Activated CD4-positive, alpha-beta T cell treated with anti-CD3 and anti-CD28 coated beads for 36 hours (primary cell): ENCODE data around the gene PSTPIP2. TPM values are rescaled to one million over a fixed set of nuclear protein-coding genes. Genes with fewer than 3 reads are reported as not detected.

Source experiments
- ATAC-seq: fragments of 200-7000 bp; cut with Tn5 transposase; one replicate; pipeline ENCODE4 v1.10.0; 2021; ENCODE audit warnings: mild to moderate bottlenecking, moderate library complexity
- CTCF ChIA-PET: fragments of 350-600 bp; sonication (Branson Sonifier 250); formaldehyde crosslinking; loops from one replicate; lab custom pipeline; 2021; ENCODE audit warnings: antibody characterized with exemption; lab: Charles Lee
- POLR2A ChIA-PET: fragments of 350-600 bp; sonication (Branson Sonifier 250); formaldehyde crosslinking; loops from one replicate; lab custom pipeline; 2021; ENCODE audit warnings: antibody characterized with exemption, inconsistent platforms; lab: Charles Lee
- DNase-seq: peaks from one replicate; pipeline ENCODE4 v3.0.0-alpha.2; 2020
- H3K27ac Mint-ChIP-seq: one replicate; pipeline ENCODE4 v1.8.0; 2021; ENCODE audit warnings: mixed read lengths
- H3K27me3 Mint-ChIP-seq: one replicate; pipeline ENCODE4 v1.8.0; 2021; ENCODE audit warnings: mixed read lengths
- H3K36me3 Mint-ChIP-seq: one replicate; pipeline ENCODE4 v1.8.0; 2021; ENCODE audit warnings: low read depth, mixed read lengths
- H3K4me1 Mint-ChIP-seq: one replicate; pipeline ENCODE4 v1.8.0; 2021; ENCODE audit warnings: mixed read lengths
- H3K4me3 Mint-ChIP-seq: one replicate; pipeline ENCODE4 v1.8.0; 2021; ENCODE audit warnings: mild to moderate bottlenecking, moderate library complexity, mixed read lengths
- H3K9me3 Mint-ChIP-seq: one replicate; pipeline ENCODE4 v1.8.0; 2021; ENCODE audit warnings: low read depth, mixed read lengths
- intact Hi-C, 2 experiments: fragments of 100-400 bp; cut with DNase I in 1 of 2; cut with micrococcal nuclease in 1 of 2; formaldehyde crosslinking; loops; one replicate each; pipeline versions ENCODE4 v1.14.2 to v1.15.1; 2022 to 2024; cut with DNase I, micrococcal nuclease
- total RNA-seq, 2 experiments: library from RNA; stranded (reverse); gene quantifications; one replicate each; pipeline ENCODE4 v1.2.3, GENCODE V29; 2021

PSTPIP2 gene
- 10 to 100 TPM; 11.5 to 15.3 TPM for total RNA-seq

GRCh38 chr18:46071653-46072375 is at the start of gene PSTPIP2:
TSS of gene PSTPIP2 (minus strand) at chr18:46072260. CDS start at chr18:46072188, 72 bp downstream.
- ChIA-PET POLR2A (interaction anchor here (0.6 to 1.4 kb wide), 3 partner anchors 11 to 24 kb away, joined by 3 to 4 read pairs (median 3); no protein-coding TSS in a partner anchor), CTCF (interaction anchor here (0.7 to 4.3 kb wide), 7 partner anchors 11 to 408 kb away, joined by 3 to 42 read pairs (median 4); no protein-coding TSS in a partner anchor)
- intact Hi-C loops = loop anchor here (2.0 to 10.0 kb wide), 7 partner anchors 45 to 797 kb away; no protein-coding TSS in a partner anchor
- ATAC-seq (peak; percentile 77), DNase-seq (peak; percentile 82)
- peaks cover 2% of the 10 kb centered on the region for H3K9me3 Mint-ChIP-seq
- H3K27me3 Mint-ChIP-seq = no peaks in the 10 kb centered on the region
- peaks cover 38% of the 10 kb centered on the region for H3K4me1 Mint-ChIP-seq
- H3K36me3 Mint-ChIP-seq = peaks cover 2% of the 10 kb centered on the region
- H3K27ac Mint-ChIP-seq = peak within 1 kb of the TSS; percentile 69
- peak within 1 kb of the TSS; percentile 70 for H3K4me3 Mint-ChIP-seq

- H3K4me1 Mint-ChIP-seq = peaks cover 9% of the 10 kb centered on the region
- no peaks in the 10 kb centered on the region for H3K9me3 Mint-ChIP-seq
- H3K36me3 Mint-ChIP-seq = peaks cover 47% of the 10 kb centered on the region
- ChIA-PET POLR2A (interaction anchor here (0.7 kb wide), 1 partner anchor 17 kb away, joined by 4 read pairs; no protein-coding TSS in a partner anchor), CTCF (interaction anchor here (1.0 to 1.6 kb wide), 3 partner anchors 34 to 545 kb away, joined by 3 to 4 read pairs (median 3); a partner anchor contains a TSS)
- intact Hi-C loops = no loop called here
- no peak for DNase-seq
- no peak overlapping the region for H3K4me3 Mint-ChIP-seq
- no peaks in the 10 kb centered on the region for H3K27me3 Mint-ChIP-seq
- no peak for ATAC-seq
- no peak overlapping the region for H3K27ac Mint-ChIP-seq
Measured at GRCh38 chr18:46113751-46114150, 41.7 kb upstream of the PSTPIP2 start.

GRCh38 chr18:46110406-46110805 is 38.3 kb upstream of the PSTPIP2 start:
- Mint-ChIP-seq H3K4me3 (no peak overlapping the region), H3K9me3 (no peaks in the 10 kb centered on the region), H3K27me3 (no peaks in the 10 kb centered on the region), H3K4me1 (peaks cover 25% of the 10 kb centered on the region), H3K27ac (no peak overlapping the region), H3K36me3 (peaks cover 46% of the 10 kb centered on the region)
- ATAC-seq (no peak), DNase-seq (no peak)
- POLR2A ChIA-PET = no interaction called here
- CTCF ChIA-PET = no interaction called here
- intact Hi-C loops = no loop called here

- ChIA-PET POLR2A (no interaction called here), CTCF (no interaction called here)
- no peak overlapping the region for H3K4me3 Mint-ChIP-seq
- ATAC-seq = no peak
- no peak overlapping the region for H3K27ac Mint-ChIP-seq
- H3K4me1 Mint-ChIP-seq = peaks cover 27% of the 10 kb centered on the region
- H3K36me3 Mint-ChIP-seq = peaks cover 41% of the 10 kb centered on the region
- intact Hi-C loops = loop anchor here in 1 of 2 experiments (10.0 kb wide), 1 partner anchor 1825 kb away; the partner anchor contains the start of gene SMAD2
- no peaks in the 10 kb centered on the region for H3K27me3 Mint-ChIP-seq
- no peaks in the 10 kb centered on the region for H3K9me3 Mint-ChIP-seq
- no peak for DNase-seq
Measured at GRCh38 chr18:46109386-46109785, 37.3 kb upstream of the PSTPIP2 start.

GRCh38 chr18:46104128-46104911 is 32.3 kb upstream of the PSTPIP2 start, which contains the start of gene HAUS1:
TSS of gene HAUS1 (plus strand) at chr18:46104385. CDS start at chr18:46104412, 27 bp downstream.
- DNase-seq (peak; percentile 90), ATAC-seq (peak; percentile 96)
- Mint-ChIP-seq H3K27ac (peak within 1 kb of the TSS; percentile 95), H3K4me1 (peaks cover 32% of the 10 kb centered on the region), H3K36me3 (peaks cover 18% of the 10 kb centered on the region), H3K27me3 (no peaks in the 10 kb centered on the region), H3K4me3 (peak within 1 kb of the TSS; percentile 95), H3K9me3 (no peaks in the 10 kb centered on the region)
- ChIA-PET POLR2A (no interaction called here), CTCF (interaction anchor here (1.2 kb wide), 1 partner anchor 14 kb away, joined by 3 read pairs; no protein-coding TSS in a partner anchor)
- intact Hi-C loops = loop anchor here in 1 of 2 experiments (1.0 to 10.0 kb wide), 4 partner anchors 146 to 1830 kb away; partner anchors contain the start of genes KATNAL2, PIAS2 and SMAD2

- Mint-ChIP-seq H3K4me1 (peaks cover 28% of the 10 kb centered on the region), H3K4me3 (no peak overlapping the region), H3K9me3 (no peaks in the 10 kb centered on the region), H3K36me3 (peaks cover 22% of the 10 kb centered on the region), H3K27me3 (no peaks in the 10 kb centered on the region), H3K27ac (no peak overlapping the region)
- POLR2A ChIA-PET = no interaction called here
- CTCF ChIA-PET = interaction anchor here (2.1 kb wide), 1 partner anchor 74 kb away, joined by 10 read pairs; a partner anchor contains a TSS
- ATAC-seq (no peak), DNase-seq (no peak)
- intact Hi-C loops = loop anchor here in 1 of 2 experiments (5.0 kb wide), 1 partner anchor 73 kb away; a partner anchor contains a TSS
Measured at GRCh38 chr18:46099463-46099862, 27.4 kb upstream of the PSTPIP2 start.

GRCh38 chr18:46098616-46098933 is 26.5 kb upstream of the PSTPIP2 start:
- peaks cover 29% of the 10 kb centered on the region for H3K36me3 Mint-ChIP-seq
- no peak for ATAC-seq

GRCh38 chr18:46097801-46098615 is 25.9 kb upstream of the PSTPIP2 start, which contains the start of gene ATP5F1A:
TSS of gene ATP5F1A (minus strand) at chr18:46098296. CDS start at chr18:46098231, 65 bp downstream.
- Mint-ChIP-seq H3K36me3 (peaks cover 29% of the 10 kb centered on the region), H3K4me1 (peaks cover 31% of the 10 kb centered on the region), H3K9me3 (no peaks in the 10 kb centered on the region), H3K27ac (peak within 1 kb of the TSS; percentile 99), H3K4me3 (peak within 1 kb of the TSS; percentile 97), H3K27me3 (no peaks in the 10 kb centered on the region)
- DNase-seq (peak; percentile 94), ATAC-seq (peak; percentile 91)
- CTCF ChIA-PET = interaction anchor here (0.6 to 2.1 kb wide), 9 partner anchors 14 to 375 kb away, joined by 3 to 10 read pairs (median 4); a partner anchor contains a TSS
- intact Hi-C loops = loop anchor here (1.0 to 5.0 kb wide), 3 partner anchors 74 to 131 kb away; partner anchors contain the start of gene EPG5 (in 1 of the 2)
- POLR2A ChIA-PET = interaction anchor here (0.6 to 1.0 kb wide), 2 partner anchors 24 to 31 kb away, joined by 3 to 8 read pairs; no protein-coding TSS in a partner anchor

More at GRCh38 chr18:46098616-46098933, 26.5 kb upstream of the PSTPIP2 start:
- Mint-ChIP-seq H3K27ac (peak overlapping the region; percentile 99), H3K4me3 (peak overlapping the region; percentile 97), H3K27me3 (no peaks in the 10 kb centered on the region), H3K9me3 (no peaks in the 10 kb centered on the region), H3K4me1 (peaks cover 30% of the 10 kb centered on the region)
- intact Hi-C loops = loop anchor here (1.0 to 5.0 kb wide), 3 partner anchors 74 to 131 kb away; partner anchors contain the start of gene EPG5 (in 1 of the 2)
- CTCF ChIA-PET = interaction anchor here (0.6 to 2.1 kb wide), 3 partner anchors 26 to 87 kb away, joined by 3 to 10 read pairs (median 4); a partner anchor contains a TSS
- no peak for DNase-seq
- POLR2A ChIA-PET = no interaction called here

- CTCF ChIA-PET = interaction anchor here (0.6 to 2.1 kb wide), 9 partner anchors 13 to 375 kb away, joined by 3 to 10 read pairs (median 3); a partner anchor contains a TSS
- POLR2A ChIA-PET = interaction anchor here (0.5 to 1.0 kb wide), 3 partner anchors 16 to 31 kb away, joined by 3 to 8 read pairs (median 4); no protein-coding TSS in a partner anchor
- H3K27ac Mint-ChIP-seq = peak overlapping the region; percentile 99
- H3K4me3 Mint-ChIP-seq = peak overlapping the region; percentile 97
- DNase-seq (no peak), ATAC-seq (no peak)
- H3K27me3 Mint-ChIP-seq = no peaks in the 10 kb centered on the region
- peaks cover 30% of the 10 kb centered on the region for H3K4me1 Mint-ChIP-seq
- peaks cover 29% of the 10 kb centered on the region for H3K36me3 Mint-ChIP-seq
- intact Hi-C loops = loop anchor here in 1 of 2 experiments (5.0 kb wide), 1 partner anchor 75 kb away; a partner anchor contains a TSS
- H3K9me3 Mint-ChIP-seq = no peaks in the 10 kb centered on the region
Measured at GRCh38 chr18:46097431-46097800, 25.4 kb upstream of the PSTPIP2 start.
